Dermis blood vessel endothelial cell (primary cell): ENCODE measurements around the gene CD209. TPM values are rescaled to one million over a fixed set of nuclear protein-coding genes. Genes with fewer than 3 reads are reported as not detected.

ENCODE experiments used
- DNase-seq: peaks from one replicate; pipeline ENCODE4 v3.0.0; 2010
- total RNA-seq: library from RNA; depleted of rRNA; stranded (reverse); fragments of >200 nt; gene quantifications from 2 replicates; pipeline ENCODE4 v1.2.3, GENCODE V29; 2014

The CD209 gene
- total RNA-seq, 1 donor from 2014 or later = not detected

DNA sequence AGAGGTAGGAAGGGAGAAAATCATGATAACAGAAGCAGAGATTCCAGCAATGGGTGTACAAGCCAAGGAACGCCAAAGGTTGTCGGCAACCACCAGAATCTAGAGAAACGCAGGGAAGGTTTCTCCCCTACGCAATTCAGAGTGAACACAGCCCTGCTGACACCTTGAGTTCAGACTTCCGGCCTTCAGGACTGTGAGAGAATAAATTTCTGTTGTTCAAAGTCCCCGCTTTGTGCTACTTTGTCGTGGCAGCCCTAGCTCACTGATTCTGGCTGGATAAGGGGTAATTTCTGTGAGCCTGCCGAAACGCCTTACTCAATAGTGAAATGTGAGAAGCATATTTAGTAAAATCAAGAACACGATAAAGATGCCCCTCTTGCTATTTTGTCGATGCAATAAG, 10.1 kb downstream of the CD209 start:
- DNase-seq = no peak

DNA sequence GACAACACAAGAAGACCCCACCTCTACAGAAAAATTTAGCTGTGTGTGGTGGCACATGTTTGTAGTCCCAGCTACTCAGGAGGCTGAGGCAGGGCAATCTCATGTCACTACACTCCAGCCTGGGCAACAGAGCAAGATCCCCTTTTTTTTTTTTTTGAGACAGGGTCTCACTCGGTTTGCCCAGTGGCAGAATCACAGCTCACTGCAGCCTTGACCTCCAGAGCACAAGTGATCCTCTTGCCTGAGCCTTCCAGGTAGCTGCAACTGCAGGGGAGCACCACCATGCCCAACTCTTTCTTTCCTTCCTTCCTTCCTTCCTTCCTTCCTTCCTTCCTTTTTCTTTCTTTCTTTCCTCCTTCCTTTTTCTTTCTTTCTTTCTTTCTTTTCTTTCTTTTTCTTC, 11.2 kb downstream of the CD209 start:
- no peak for DNase-seq

DNA sequence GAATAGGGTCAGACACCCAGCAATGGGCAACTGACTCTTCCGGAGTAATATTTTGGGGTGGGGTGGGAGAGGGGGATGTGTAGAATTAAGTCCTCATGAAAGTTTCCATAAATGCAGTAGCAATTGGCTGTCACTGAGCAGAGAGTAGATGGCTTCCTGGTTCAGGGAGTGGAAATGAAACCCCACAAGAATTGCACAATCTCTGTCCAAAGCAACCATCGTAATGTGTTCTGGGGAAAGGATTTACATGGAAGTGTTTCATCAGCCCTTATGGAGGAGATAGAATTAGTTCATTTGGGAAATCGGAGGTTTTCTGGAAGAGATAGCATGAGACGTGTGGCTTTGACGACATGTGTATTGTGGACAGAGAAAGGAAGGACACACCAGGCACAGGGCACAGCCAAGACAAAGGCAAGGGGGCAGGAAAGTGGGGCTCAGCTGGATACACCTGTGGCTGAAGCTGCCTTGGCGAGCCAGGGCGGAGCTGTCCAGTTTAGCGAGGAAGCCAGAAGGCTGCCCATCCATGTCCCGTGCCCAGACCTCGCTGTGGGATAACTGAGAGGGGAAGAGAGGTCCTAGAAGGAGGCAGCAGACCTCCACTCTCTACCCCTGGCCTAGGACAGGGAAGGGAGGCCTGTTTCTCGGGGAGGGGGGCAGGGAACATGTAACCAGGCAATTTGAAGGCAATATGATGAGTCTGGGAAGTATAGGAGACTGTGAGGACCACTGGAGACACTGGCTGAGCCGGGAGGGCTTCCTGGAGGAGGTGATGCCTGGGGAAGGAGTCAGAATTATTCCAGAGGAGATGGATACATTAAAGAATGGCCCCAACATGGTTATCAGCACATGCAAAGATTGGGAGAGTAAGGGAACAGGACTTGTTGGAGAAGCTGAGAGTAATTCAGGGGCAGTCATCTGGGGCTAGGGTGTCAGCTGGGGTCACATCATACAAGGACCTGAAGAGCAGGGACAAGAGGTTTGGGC, 12.8 kb downstream of the CD209 start:
- DNase-seq = no peak

DNA sequence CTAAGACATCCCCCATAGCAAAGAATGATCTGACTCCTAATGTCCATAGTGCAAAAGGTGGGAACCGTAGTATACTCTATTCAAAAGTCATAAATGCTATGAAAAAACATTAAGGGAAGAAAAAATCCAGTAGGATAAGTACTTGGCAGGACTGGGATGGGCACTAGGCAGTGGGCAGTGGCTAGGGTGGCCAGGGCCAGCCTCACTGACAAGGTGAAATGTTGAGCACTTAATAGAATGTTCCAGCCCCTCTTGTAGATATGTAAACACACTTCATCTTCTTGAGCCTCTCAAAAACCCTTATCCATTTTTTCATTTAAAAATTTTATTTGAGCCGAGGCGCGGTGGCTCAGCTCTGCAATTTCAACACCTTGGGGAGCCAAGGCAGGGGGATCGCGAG, 14.0 kb downstream of the CD209 start:
- no peak for DNase-seq

DNA sequence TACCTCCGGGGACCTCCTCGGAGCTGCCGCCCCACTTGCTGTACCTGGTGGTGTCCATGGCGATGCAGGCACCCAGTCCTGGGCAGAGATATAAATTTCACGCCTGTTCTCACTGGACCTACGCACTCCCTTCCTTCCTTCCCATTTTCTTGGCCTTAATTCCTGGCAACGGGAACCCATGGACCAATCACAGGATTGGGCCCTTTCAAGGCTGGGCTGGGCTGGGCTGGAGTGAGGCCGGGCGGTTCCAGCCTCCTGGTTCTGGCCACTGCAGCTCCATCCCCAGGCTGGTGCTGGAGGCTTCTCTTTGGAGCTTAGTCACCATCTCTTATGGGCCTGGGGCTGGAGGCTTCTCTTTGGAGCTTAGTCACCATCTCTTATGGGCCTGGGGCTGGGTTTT, 15.3 kb downstream of the CD209 start, which contains the start of gene CLEC4G:
Gene CLEC4G, minus strand, starts transcription at position 66 of the 400 bp plus-strand sequence. Its CDS starts 8 bp downstream, at position 58.
- DNase-seq = no peak

DNA sequence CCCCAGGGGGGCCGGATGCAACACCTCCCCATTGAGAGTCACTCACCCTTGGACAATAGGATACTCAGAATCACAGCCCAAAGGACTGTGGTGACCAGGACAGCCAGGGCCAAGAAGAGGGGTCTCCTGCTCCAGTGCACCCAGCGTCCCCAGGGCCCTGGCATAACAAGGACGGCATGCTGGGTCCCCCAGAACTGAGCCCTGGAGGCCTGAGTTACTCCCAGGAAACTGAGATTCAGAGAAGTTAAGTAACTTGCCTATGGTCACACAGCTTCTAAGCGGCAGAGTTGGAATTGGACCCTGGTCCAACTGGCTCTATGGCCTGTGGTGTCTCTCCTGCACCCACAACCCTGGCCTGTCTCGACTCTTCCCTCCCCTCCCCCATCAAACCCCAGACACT, 15.7 kb downstream of the CD209 start:
- DNase-seq = no peak

DNA sequence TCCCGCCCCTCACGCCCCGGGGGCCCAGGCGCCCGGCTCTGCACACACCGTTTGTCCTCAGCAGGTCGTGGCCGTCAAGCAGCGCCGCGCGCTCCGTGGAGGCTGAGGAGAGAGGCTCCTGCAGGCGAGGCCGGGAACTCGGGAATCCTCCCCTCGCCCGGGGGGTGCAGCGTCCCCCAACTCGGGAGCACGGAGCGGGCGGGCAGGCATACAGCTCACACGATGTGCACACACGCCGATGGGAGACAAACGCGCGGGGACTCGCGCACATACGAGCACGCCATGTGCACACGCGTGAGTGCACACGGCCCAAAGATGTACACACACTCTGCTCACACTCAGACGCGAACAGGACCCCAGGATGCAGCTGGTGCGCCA, 16.1 kb downstream of the CD209 start:
- DNase-seq = no peak

DNA sequence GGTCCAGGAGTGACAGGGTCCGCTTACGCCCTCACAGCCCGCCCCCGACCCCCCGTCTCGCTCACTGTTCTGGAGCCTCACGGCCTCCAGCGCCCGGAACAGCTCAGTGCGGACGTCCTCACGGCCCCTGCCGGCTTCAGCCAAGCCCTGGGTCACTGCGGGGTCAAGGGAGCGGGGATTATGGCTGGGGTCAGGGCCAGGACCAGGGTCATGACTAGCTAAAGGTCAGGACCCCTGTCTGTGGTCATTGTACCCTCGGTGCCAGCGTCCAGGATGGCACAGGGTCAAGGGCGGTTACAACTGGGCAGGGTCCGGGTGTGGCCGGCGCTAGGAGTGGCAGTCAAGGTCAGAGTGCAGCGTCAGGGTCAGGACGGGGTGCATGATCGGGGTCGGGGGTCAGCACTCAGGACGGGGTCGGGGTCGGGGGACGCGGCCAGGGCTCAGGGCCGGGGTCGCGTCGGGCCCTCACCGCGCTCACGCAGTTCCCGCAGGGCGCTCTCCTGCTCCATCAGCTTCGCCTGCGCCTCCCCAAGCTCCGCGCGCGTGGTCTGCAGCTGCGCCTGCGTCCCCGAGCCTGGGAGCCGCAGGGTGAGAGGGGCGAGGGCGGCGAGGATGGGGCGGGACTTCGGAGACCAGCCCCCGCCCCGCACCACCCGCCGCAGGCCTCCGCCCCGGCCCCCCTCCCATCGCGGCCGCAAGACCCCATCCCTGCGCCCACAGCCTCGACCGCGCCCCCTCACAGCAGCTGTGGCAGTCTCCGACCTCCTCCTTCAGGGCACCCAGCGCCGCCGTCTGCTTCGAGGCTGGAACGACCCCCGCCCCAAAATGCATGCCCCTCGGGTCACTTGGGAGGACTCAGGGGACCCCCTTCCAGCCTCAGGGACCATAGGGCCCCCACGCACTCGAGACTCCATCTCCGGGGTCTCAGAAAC, 16.8 kb downstream of the CD209 start:
- DNase-seq = no peak

DNA sequence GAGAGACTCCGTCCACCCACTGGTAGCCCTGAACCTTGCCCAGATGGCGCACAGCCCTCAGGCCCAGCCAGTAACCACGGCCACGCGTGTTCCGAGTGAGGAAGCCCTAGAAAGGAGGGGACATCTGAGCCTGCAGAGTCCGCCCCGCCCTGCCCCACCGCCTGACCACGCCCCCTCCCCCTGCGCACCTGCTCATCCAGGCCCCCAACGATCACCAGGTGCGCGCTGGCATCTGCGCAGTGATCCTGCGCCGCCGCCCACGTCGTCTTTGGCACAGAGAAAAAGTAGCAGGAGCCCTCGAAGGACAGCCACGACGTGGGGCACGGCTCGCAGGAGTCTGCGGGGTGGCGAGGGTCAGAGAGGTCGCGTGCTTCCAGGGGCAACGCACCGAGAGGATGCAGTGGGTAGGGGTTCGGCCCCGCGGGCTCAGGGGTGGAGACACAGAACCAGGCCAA, 17.5 kb downstream of the CD209 start:
- DNase-seq = no peak

DNA sequence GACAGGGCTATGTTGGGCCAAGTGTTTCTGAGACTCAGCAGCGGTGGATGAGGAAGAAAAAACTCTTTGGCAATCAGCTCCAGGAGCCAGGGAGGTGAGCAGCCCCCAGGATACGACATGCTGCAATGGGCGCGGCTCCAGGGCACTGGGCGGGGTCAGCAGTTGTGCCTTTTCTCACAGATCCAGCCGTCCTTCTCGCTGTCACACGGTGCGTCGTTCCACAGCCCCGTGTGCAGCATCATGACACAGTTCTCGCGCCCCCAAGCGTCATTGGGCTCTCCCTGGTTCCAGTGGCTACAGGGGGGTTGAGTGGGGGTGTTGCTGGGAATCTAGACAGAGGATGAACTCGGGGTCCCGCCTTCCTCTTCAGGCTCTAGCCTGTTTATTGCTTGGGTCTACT, 18.1 kb downstream of the CD209 start:
- DNase-seq = no peak

DNA sequence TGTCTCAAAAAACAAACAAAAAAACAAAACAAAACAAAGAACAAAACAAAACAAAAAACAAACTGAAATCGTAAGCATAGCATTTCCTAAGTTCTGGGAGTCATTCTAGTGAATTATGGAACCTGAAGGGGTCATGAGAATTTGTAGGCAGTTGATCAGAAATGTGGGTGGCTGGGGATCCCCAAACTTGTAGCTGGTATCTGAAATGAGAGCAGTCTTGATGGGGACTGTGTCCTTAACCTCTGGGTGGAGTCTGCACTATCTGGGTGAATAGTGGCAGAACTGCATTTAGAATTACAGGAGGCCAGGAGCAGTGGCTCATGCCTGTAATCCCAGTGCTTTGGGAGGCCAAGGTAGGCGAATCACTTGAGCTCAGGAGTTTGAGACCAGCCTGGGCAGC, 21.5 kb downstream of the CD209 start:
- DNase-seq = no peak

DNA sequence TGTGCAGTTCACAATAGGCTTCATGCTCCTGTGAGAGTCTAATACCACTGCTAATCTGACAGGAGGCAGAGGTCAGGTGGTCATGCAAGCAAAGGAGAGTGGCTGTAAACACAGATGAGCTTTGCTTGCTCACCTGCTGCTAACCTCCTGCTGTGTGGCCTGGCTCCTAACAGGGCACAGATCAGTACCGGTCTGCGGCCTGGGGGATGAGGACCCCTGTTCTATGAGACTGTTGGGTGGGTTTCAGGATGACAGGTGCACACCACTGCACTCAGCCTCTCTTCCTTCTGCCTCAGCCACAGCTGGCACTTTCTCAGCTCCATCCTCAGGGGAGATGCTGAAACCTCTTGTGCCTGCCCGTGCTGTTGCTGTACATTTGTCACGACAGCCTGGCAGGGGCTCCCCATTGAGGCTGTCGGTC, 25.1 kb downstream of the CD209 start:
- DNase-seq = no peak

DNA sequence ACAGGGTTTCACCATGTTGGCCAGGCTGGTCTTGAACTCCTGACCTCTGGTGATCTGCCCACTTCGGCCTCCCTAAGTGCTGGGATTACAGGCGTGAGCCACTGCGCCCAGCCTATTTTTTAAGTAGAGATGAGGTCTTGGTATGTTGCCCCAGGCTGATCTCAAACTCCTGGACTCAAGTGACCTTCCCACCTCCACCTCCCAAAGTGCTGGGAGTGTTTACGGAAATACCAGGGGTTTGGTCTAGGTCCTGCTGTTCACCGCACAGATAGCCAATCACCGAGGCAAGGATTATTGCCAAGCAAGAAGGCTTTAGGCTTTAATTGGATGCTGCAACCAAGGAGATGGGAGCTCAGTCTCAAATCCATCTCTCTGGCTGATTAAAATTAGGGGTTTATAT, 27.0 kb downstream of the CD209 start:
- no peak for DNase-seq

DNA sequence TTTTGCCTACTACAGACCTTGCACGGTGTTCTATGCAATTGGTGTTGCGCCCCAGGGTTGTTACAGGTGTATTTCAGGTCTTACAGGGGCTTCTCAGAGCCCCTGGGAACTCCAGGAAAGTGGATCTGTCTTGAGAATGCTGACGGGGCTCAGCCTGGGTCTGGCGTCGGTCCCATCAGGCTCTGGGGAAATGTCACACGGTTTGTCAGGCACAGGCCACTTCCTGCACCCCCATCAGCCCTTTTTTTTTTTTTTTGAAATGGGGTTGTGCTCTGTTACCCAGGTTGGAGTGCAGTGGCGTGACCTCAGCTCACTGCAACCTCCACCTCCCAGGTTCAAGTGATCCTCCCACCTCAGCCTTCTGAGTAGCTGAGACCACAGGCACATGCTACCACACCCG, 28.7 kb downstream of the CD209 start:
- DNase-seq = no peak

DNA sequence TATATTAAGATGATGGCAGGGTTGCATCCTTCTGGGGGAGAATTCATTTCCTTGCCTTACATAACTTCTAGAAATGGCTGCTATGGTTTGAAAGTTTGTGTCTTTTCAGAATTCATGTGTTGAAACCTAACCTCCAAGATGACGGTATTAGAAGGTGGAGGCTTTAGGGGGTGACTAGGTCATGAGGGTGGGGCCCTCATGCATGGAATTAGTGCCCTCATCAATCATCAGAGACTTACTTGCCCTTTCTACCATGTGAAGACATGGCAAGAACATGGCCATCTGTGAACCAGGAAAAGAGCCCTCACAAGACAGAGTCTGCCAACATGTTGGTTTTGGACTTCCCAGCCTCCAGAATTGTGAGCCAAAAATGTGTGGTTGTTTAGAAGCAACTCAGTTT, 30.6 kb downstream of the CD209 start:
- no peak for DNase-seq

DNA sequence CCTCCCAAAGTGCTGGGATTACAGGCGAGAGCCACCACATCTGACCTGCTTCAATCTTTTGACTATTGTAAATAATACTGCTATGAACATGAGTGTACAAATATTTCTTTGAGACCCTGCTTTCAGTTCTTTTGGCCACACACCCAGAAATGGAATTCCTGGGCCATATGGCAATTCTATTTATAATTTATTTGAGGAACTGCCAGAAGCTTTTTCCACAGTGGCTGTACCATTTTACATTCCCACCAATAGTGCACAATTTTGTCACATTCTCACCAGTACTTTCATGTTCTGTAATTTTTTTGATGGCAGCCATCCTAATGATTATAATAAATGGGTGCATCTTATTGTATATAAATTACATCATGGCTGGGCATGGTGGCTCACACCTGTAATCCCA, 31.7 kb downstream of the CD209 start:
- no peak for DNase-seq

DNA sequence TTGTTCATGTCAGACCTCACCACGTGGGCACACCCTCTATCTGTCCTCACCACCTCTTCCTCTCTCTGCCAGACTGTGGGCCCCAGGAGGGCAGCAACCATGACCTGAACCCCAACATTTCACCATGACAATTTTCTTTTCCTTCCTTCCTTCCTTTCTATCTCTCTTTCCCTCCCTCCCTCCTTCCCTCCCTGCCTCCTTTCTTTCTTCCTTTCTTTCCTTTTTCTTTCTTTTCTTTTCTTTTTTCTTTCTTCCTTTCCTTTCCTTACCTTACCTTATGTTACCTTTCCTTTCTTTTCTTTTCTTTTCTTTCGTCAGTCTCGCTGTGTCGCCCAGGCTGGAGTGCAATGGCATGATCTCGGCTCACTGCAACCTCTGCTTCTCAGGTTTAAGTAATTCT, 36.7 kb downstream of the CD209 start:
- DNase-seq = no peak

DNA sequence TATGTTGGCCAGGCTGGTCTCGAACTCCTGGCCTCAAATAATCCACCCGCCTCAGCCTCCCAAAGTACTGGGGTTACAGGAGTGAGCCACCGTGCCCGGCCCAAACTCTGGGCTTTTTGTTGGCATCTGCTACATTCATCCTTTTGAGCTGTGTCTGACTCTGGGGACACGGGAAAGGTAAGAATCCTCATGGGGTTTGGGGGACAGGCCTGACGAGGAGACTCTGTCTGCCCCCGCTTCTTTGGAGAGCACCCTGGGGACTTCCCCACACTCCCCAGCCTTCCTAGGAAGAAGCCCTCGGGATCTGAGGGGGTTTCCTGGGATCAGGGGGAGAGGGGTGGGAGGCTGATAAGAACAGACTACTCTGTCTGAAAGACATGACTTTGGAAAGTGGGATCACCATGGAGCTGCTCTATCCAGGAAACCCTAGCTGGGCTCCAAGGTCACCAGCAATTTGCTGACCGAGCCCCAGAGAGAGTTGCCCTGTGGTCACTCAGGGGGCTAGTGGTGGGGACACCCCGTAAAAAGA, 37.3 kb downstream of the CD209 start:
- DNase-seq = no peak

DNA sequence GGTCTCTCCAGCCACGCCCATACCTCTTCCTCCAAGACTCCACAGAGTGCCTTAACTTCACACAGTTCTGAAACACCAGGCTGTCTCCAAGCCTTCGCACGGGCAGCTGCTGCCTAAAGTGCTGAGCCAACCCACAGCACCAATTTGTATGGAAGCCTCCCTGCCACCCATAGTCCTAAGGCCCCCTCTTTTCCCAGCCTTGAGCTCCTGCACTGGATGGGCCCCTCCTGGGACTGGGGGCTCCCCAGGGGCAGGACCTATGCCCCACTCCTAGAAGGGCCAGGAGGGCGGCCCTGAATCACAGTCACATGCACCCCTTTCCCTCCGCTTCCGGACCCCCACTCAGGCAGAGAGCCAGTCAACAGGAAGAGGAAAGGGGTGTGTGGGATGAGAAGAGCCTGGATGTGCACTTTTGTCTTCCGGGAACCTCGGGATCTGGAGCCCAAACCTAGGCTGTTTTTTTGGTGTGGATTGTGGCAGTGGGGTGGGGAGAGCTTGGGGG, 40.3 kb downstream of the CD209 start:
- no peak for DNase-seq

DNA sequence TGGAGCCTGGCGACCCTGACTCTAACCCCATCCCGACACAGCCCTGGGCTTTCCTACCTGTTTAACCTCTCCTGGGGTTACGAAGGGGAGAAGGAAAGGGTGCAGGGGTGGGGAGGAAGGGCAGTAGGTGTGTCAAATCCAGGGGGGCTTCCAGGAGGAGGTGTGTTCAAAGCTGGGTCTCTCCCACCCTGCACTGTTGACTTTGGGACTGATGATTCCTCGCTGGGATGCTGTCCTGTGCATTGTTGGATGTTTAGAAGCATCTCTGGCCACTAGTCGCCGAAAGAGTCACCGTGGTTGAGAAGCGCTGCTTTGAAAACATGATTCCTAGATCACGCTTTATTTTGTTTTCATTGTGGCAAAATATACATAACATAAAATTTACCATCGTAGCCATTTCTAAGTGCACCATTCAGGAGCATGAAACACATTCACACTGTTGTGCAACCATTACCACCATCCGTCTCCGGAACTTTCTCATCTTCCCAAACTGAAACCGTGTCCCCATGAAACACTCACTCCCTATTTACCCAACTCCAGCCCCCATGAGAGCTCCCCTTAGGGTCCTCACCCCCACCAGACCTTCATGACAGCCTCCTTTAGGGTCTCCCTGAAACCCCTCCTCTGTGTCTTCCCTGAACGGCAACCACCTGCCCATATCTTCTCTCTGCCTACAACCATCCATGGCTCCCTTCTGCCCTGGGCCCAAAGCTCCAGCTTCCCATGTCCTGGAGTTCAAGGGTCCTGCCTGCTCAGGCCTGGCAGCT, 41.0 kb downstream of the CD209 start:
- DNase-seq = no peak

DNA sequence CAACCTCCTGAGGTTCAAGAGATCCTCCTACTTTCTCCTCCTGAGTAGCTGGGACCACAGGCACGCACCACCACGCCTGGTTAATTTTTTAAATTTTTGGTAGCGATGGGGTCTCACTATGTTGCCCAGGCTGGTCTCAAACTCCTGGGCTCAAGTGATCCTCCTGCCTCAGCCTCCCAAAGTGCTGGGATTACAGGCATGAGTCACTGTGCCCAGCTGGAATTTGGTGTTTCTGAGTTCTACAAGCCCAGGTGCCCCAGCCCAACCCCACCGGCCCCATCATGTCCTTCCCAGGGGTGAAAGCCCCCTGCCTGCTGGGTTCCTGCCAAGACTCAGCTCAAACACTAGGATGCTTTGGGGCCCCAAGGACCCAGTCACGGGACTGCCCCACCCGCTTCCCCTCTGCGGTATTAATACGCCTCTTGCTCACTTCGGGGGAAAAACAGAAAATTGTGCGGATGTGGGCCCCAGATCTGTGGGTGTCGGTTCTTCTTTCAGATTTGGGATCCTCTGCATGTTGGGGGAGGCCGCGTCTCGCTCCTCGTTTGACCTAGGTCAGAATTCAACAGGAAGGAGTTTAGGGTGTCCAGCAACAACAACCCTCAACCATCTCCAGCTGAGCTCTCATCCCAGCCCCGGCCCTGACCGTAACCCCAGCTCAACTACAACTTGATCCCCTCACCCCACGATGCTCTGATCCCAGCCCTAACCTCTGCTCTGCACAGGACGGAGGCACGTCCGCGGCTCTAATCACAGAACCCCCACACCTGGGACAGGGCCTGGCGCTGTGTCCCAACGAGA, 41.7 kb downstream of the CD209 start:
- DNase-seq = no peak
